ENCODE data around the gene PDCD2L. TPM values are rescaled to one million over a fixed set of nuclear protein-coding genes. Genes with fewer than 3 reads are reported as not detected.
"Not testable (repeated sequence)": the region's sequence is repeated elsewhere in the genome, so short reads cannot be mapped to it uniquely, and the experiment has no call there.

The PDCD2L gene
- total and polyA plus RNA-seq, 10 of the 15 experiments (the other 5 are each of a cell fraction or from before 2014, with no cell fraction given): 7.2 to 41.3 (median 26.9) TPM

DNA sequence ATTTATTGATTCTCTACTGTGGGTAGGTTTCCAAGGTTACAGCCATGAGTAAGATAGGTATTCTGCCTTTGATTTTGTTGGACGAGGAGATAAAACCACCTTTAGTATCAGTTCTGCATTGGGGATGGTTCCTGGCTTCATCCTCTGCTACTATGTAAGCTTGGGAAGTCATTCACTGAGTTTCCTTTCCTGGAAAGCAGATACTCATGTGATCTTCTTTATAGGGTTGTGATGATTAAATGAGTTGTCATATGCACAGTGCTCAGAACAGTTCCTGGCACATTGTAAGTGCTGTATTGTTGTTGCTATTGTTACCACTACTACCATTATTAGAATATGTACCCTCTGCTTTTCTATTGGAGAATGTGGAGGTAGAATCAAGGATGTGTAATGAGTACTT is 64.2 kb downstream of the PDCD2L start:
- in situ Hi-C loops (cut with MboI) (no loop called here), intact Hi-C loops (cut with micrococcal nuclease; ENCODE audit: unreplicated experiment) (no loop called here)
- Histone ChIP-seq H3K27me3 (replicated peaks in 1 of 2; ENCODE audit: control insufficient read depth in 2 of 2, insufficient read depth in 2 of 2, low read length in 1 of 2) (no peaks in the 10 kb centered on the region), H3K36me3 (ENCODE audit: control insufficient read depth in 2 of 2, insufficient read depth in 2 of 2, low read length in 1 of 2) (peaks cover 10 to 45% of the 10 kb centered on the region in 2 experiments), H3K4me2 (ENCODE audit: control insufficient read depth, insufficient read depth) (no peak overlapping the region), H3K4me3 (no peak overlapping the region), H3K4me1 (ENCODE audit: control insufficient read depth, insufficient read depth, low read length) (no peaks in the 10 kb centered on the region), H3K9ac (ENCODE audit: control insufficient read depth, insufficient read depth, low read length) (no peak overlapping the region), H3K9me3 (replicated peaks; ENCODE audit: control insufficient read depth, insufficient read depth, low read length) (no peaks in the 10 kb centered on the region), H2AFZ (ENCODE audit: control insufficient read depth, low read depth, low read length) (no peak overlapping the region), H3K27ac (ENCODE audit: control insufficient read depth, insufficient read depth) (no peak overlapping the region), H3K79me2 (ENCODE audit: control insufficient read depth, insufficient read depth, low read length) (no peaks in the 10 kb centered on the region), H4K20me1 (ENCODE audit: control insufficient read depth, insufficient read depth) (no peaks in the 10 kb centered on the region)
- TF ChIP-seq MXI1 (IDR thresholded peaks at IDR 0.05; ENCODE audit: low read depth, low read length) (no peak), SPI1 (IDR thresholded peaks at IDR 0.05; ENCODE audit: borderline replicate concordance, insufficient read depth, low read depth, low read length) (peak; percentile 4; the same call in 1 of the 2 replicates), WRNIP1 (IDR thresholded peaks at IDR 0.05; ENCODE audit: borderline replicate concordance, low read depth, low read length) (no peak), NR2F1 (conservative IDR thresholded peaks at IDR 0.05) (no peak)
- TF ChIP-seq, protein P1, sequence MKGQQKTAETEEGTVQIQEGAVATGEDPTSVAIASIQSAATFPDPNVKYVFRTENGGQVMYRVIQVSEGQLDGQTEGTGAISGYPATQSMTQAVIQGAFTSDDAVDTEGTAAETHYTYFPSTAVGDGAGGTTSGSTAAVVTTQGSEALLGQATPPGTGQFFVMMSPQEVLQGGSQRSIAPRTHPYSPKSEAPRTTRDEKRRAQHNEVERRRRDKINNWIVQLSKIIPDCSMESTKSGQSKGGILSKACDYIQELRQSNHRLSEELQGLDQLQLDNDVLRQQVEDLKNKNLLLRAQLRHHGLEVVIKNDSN (IDR thresholded peaks at IDR 0.05; ENCODE audit: borderline replicate concordance, extremely low read length, insufficient read depth, low read depth, low read length): no peak
- ChIA-PET CTCF (no interaction called here), RAD21 (ENCODE audit: unreplicated experiment) (no interaction called here), POLR2A (no interaction called here), SMC1A (ENCODE audit: uncharacterized antibody, unreplicated experiment) (no interaction called here)
- FAIRE-seq: no peak
- DNase-seq (ENCODE audit: low read depth, low spot score): no peak
- no peak for ATAC-seq
- no TSS peak for BruUV-seq (replicated peaks)
- 4% methylated on average over 1 of the region's 1 CpG for WGBS (ENCODE audit: insufficient coverage, insufficient replicate concordance, low lambda C conversion rate, missing lambda C conversion rate)

DNA sequence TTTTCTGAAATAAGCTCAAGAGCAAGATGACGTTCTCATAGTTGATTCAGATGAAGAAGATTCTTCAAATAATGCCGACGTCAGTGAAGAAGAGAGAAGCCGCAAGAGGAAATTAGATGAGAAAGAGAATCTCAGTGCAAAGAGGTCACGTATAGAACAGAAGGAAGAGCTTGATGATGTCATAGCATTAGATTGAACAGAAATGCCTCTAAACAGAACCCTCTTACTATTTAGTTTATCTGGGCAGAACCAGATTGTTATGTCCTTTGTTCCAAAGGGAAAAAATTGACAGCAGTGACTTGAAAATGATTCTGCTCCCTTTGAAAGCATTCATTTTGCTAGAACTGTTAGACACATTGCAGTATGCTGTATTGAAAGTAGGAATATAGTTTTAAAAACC is 64.8 kb downstream of the PDCD2L start:
- DNase-seq (ENCODE audit: low read depth, low spot score); ATAC-seq; H3K27ac ChIP-seq (ENCODE audit: control insufficient read depth, insufficient read depth); H2AFZ ChIP-seq (ENCODE audit: control insufficient read depth, low read depth, low read length); H3K79me2 ChIP-seq (ENCODE audit: control insufficient read depth, insufficient read depth, low read length); in situ Hi-C loops (cut with MboI); H3K4me3 ChIP-seq; H3K9ac ChIP-seq (ENCODE audit: control insufficient read depth, insufficient read depth, low read length); H3K9me3 ChIP-seq (replicated peaks; ENCODE audit: control insufficient read depth, insufficient read depth, low read length); H3K4me1 ChIP-seq (ENCODE audit: control insufficient read depth, insufficient read depth, low read length); H4K20me1 ChIP-seq (ENCODE audit: control insufficient read depth, insufficient read depth); CTCF ChIA-PET; H3K4me2 ChIP-seq (ENCODE audit: control insufficient read depth, insufficient read depth); RAD21 ChIA-PET (ENCODE audit: unreplicated experiment); FAIRE-seq; SMC1A ChIA-PET (ENCODE audit: uncharacterized antibody, unreplicated experiment); H3K27me3 ChIP-seq (replicated peaks in 1 of 2; ENCODE audit: control insufficient read depth in 2 of 2, insufficient read depth in 2 of 2, low read length in 1 of 2); POLR2A ChIA-PET; intact Hi-C loops (cut with micrococcal nuclease; ENCODE audit: unreplicated experiment); BruUV-seq (replicated peaks): not testable (repeated sequence)
- H3K36me3 ChIP-seq (ENCODE audit: control insufficient read depth in 2 of 2, insufficient read depth in 2 of 2, low read length in 1 of 2): peaks cover 8 to 44% of the 10 kb centered on the region in 2 experiments
- WGBS (ENCODE audit: insufficient coverage, insufficient replicate concordance, low lambda C conversion rate, missing lambda C conversion rate): 90% methylated on average over 5 of the region's 5 CpGs
